KG1 (cell line): ENCODE results near the gene PHF2.

Experiments
- DNase-seq: peaks from one replicate; lab custom pipeline; 2025; lab: John Stamatoyannopoulos, UW

Gene PHF2

GRCh38 chr9:93576258-93577077 is at the start of gene PHF2:
TSS of gene PHF2 (plus strand) at chr9:93576584. CDS start at chr9:93576774, 190 bp downstream.
- DNase-seq, result no peak

- no peak for DNase-seq
These were observed 45.0 kb upstream of the PHF2 start for GRCh38 chr9:93531374-93531773.

GRCh38 chr9:93532141-93532540 is 44.2 kb upstream of the PHF2 start:
- no peak for DNase-seq

GRCh38 chr9:93533863-93534262 is 42.5 kb upstream of the PHF2 start:
- DNase-seq, result no peak

GRCh38 chr9:93536167-93536566 is 40.2 kb upstream of the PHF2 start:
- DNase-seq, result no peak

GRCh38 chr9:93536874-93537273 is 39.5 kb upstream of the PHF2 start:
- no peak for DNase-seq

GRCh38 chr9:93540305-93540704 is 36.1 kb upstream of the PHF2 start:
- DNase-seq, result no peak

GRCh38 chr9:93541005-93541404 is 35.4 kb upstream of the PHF2 start:
- DNase-seq, result no peak

GRCh38 chr9:93541581-93542349 is 34.6 kb upstream of the PHF2 start:
- no peak for DNase-seq

- DNase-seq, result no peak
These were observed 33.3 kb upstream of the PHF2 start for GRCh38 chr9:93543117-93543516.

GRCh38 chr9:93546356-93546755 is 30.0 kb upstream of the PHF2 start:
- DNase-seq, result no peak

GRCh38 chr9:93549611-93550010 is 26.8 kb upstream of the PHF2 start:
- DNase-seq, result no peak

GRCh38 chr9:93552923-93553322 is 23.5 kb upstream of the PHF2 start:
- DNase-seq, result no peak

GRCh38 chr9:93555370-93555769 is 21.0 kb upstream of the PHF2 start:
- DNase-seq, result no peak

GRCh38 chr9:93557366-93558137 is 18.8 kb upstream of the PHF2 start:
- DNase-seq, result no peak

GRCh38 chr9:93558503-93558902 is 17.9 kb upstream of the PHF2 start:
- DNase-seq, result no peak

- DNase-seq, result no peak
These were observed 15.4 kb upstream of the PHF2 start for GRCh38 chr9:93560991-93561390.

- DNase-seq, result no peak
These were observed 14.2 kb upstream of the PHF2 start for GRCh38 chr9:93562157-93562556.

GRCh38 chr9:93565089-93565488 is 11.3 kb upstream of the PHF2 start:
- no peak for DNase-seq

- DNase-seq, result peak; percentile 91
These were observed 9.7 kb upstream of the PHF2 start for GRCh38 chr9:93566408-93567270.

GRCh38 chr9:93567271-93567959 is 9.0 kb upstream of the PHF2 start:
- no peak for DNase-seq
